PC-3 (cell line): ENCODE results near the gene RORB. TPM values are rescaled to one million over a fixed set of nuclear protein-coding genes. Genes with fewer than 3 reads are reported as not detected.

Source experiments
- ATAC-seq: fragments of 200-7000 bp; cut with Tn5 transposase; 2 replicates; pipeline ENCODE4 v1.9.1; 2020; ENCODE audit warnings: mild to moderate bottlenecking, moderate library complexity
- BruUV-seq: library from RNA; stranded (reverse); fragments of 400-500 nt; replicated peaks from 2 replicates; lab custom pipeline; 2021; lab: Mats Ljungman, UMichigan
- CTCF ChIA-PET: fragments of 300-600 bp; sonication (Branson Sonifier 250); formaldehyde crosslinking; loops from one replicate; lab custom pipeline; 2022; ENCODE audit warnings: antibody characterized with exemption; lab: Charles Lee
- POLR2A ChIA-PET: fragments of 300-600 bp; sonication (Branson Sonifier 250); formaldehyde crosslinking; loops from one replicate; lab custom pipeline; 2022; ENCODE audit warnings: antibody characterized with exemption; ENCODE audit not compliant: unreplicated experiment; lab: Charles Lee
- DNase-seq: peaks from one replicate; pipeline ENCODE4 v3.0.0-alpha.2; 2015
- H2AFZ ChIP-seq: fragments of 300-600 bp; sonication (generic); 2 replicates; pipeline ENCODE4 v1.6.0; 2016; ENCODE audit warnings: antibody characterized with exemption, low read length
- H3F3A ChIP-seq: fragments of 300-600 bp; sonication (generic); one replicate; pipeline ENCODE4 v1.6.0; 2017; ENCODE audit warnings: antibody characterized with exemption, low read length, control low read depth, mild to moderate bottlenecking; ENCODE audit not compliant: unreplicated experiment
- H3K27ac ChIP-seq: fragments of 300-600 bp; sonication (generic); 2 replicates; pipeline ENCODE4 v1.5.1; 2016; ENCODE audit warnings: mild to moderate bottlenecking, low read length
- H3K27me3 ChIP-seq: fragments of 300-600 bp; sonication (generic); 2 replicates; pipeline ENCODE4 v1.6.1; 2016; ENCODE audit warnings: low read length, mixed read lengths
- H3K36me3 ChIP-seq: fragments of 300-600 bp; sonication (generic); 2 replicates; pipeline ENCODE4 v1.6.1; 2016; ENCODE audit warnings: low read depth, mixed run types, low read length, mixed read lengths
- H3K4me1 ChIP-seq: fragments of 300-600 bp; sonication (generic); 2 replicates; pipeline ENCODE4 v1.5.1; 2016; ENCODE audit warnings: low read length; ENCODE audit not compliant: insufficient read depth
- H3K4me2 ChIP-seq: fragments of 300-600 bp; sonication (generic); 2 replicates; pipeline ENCODE4 v1.6.0; 2016; ENCODE audit warnings: low read length
- H3K4me3 ChIP-seq: fragments of 300-600 bp; sonication (generic); 2 replicates; pipeline ENCODE4 v1.5.1; 2016; ENCODE audit warnings: mild to moderate bottlenecking, low read length, mixed read lengths
- H3K79me2 ChIP-seq: fragments of 300-600 bp; sonication (generic); 2 replicates; pipeline ENCODE4 v1.6.1; 2017; ENCODE audit warnings: low read length, mixed read lengths
- H3K9ac ChIP-seq: fragments of 300-600 bp; sonication (generic); 2 replicates; pipeline ENCODE4 v1.6.0; 2016; ENCODE audit warnings: mild to moderate bottlenecking, low read length
- H3K9me2 ChIP-seq: fragments of 300-600 bp; sonication (generic); replicated peaks from 2 replicates; pipeline ENCODE4 v1.6.1; 2016; ENCODE audit warnings: mixed run types, low read length, mixed read lengths
- H3K9me3 ChIP-seq: fragments of 300-600 bp; sonication (generic); 2 replicates; pipeline ENCODE4 v1.6.1; 2016; ENCODE audit warnings: low read length, mixed read lengths
- H4K20me1 ChIP-seq: fragments of 300-600 bp; sonication (generic); 2 replicates; pipeline ENCODE4 v1.6.1; 2016; ENCODE audit warnings: low read length, mixed read lengths
- EZH2 ChIP-seq: fragments of 300-600 bp; sonication (generic); IDR thresholded peaks from one replicate; pipeline ENCODE4 v1.6.1; 2017; ENCODE audit warnings: antibody characterized with exemption, mild to moderate bottlenecking, low read length; ENCODE audit not compliant: unreplicated experiment
- EZH2phosphoT487 ChIP-seq: fragments of 300-600 bp; sonication (generic); IDR thresholded peaks from 2 replicates; pipeline ENCODE4 v1.6.1; 2018; ENCODE audit warnings: mild to moderate bottlenecking, antibody characterized with exemption, low read length, borderline replicate concordance
- intact Hi-C: fragments of 100-400 bp; cut with micrococcal nuclease; formaldehyde crosslinking; loops from 2 replicates; pipeline ENCODE4 v1.9.0; 2023
- total RNA-seq: library from RNA; depleted of rRNA; stranded (reverse); fragments of >200 nt; gene quantifications from 2 replicates; pipeline ENCODE4 v1.2.3, GENCODE V29; 2014
- TF ChIP-seq, protein P1 (sequence below): fragments of 300-600 bp; sonication (generic); conservative IDR thresholded peaks from 2 replicates; pipeline ENCODE4 v1.5.1; 2017; ENCODE audit warnings: antibody characterized with exemption, low read depth, mild to moderate bottlenecking, low read length

RORB gene
- total RNA-seq, 1 experiment from 2014 or later: not detected

DNA sequence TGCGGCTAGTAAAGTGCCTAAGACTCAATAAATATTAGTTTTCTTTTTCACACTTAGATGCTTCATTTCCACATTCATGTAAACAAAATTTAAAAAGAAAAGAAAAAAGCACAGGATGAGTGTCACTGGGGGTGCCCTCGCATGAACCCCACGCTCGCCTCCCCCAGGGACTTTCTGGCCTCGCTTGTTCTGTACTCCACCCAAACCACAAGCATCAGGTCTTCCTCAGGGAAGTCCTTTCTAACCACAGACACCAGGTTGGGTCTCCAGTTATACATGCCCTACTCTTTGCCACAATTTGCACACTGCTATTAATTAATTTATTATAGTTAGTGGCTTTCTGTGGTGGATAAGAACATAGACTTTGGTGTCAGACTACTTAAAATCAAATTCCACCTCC, 92.4 kb downstream of the RORB start:
- DNase-seq: no peak
- Histone ChIP-seq H3K27me3 (no peaks in the 10 kb centered on the region), H3K9me3 (no peaks in the 10 kb centered on the region), H3F3A (no peaks in the 10 kb centered on the region), H3K4me1 (no peaks in the 10 kb centered on the region), H3K36me3 (no peaks in the 10 kb centered on the region), H3K4me2 (no peak overlapping the region), H3K79me2 (no peaks in the 10 kb centered on the region), H3K4me3 (no peak overlapping the region), H4K20me1 (no peaks in the 10 kb centered on the region), H3K27ac (no peak overlapping the region), H3K9ac (no peak overlapping the region), H2AFZ (no peak overlapping the region), H3K9me2 (no peaks in the 10 kb centered on the region)
- no peak for ATAC-seq
- CTCF ChIA-PET: no interaction called here
- POLR2A ChIA-PET: no interaction called here
- intact Hi-C loops: no loop called here
- no TSS peak for BruUV-seq
- TF ChIP-seq EZH2: no peak
- TF ChIP-seq EZH2phosphoT487: no peak
- TF ChIP-seq, protein P1, sequence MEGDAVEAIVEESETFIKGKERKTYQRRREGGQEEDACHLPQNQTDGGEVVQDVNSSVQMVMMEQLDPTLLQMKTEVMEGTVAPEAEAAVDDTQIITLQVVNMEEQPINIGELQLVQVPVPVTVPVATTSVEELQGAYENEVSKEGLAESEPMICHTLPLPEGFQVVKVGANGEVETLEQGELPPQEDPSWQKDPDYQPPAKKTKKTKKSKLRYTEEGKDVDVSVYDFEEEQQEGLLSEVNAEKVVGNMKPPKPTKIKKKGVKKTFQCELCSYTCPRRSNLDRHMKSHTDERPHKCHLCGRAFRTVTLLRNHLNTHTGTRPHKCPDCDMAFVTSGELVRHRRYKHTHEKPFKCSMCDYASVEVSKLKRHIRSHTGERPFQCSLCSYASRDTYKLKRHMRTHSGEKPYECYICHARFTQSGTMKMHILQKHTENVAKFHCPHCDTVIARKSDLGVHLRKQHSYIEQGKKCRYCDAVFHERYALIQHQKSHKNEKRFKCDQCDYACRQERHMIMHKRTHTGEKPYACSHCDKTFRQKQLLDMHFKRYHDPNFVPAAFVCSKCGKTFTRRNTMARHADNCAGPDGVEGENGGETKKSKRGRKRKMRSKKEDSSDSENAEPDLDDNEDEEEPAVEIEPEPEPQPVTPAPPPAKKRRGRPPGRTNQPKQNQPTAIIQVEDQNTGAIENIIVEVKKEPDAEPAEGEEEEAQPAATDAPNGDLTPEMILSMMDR: no peak

- Histone ChIP-seq H3K4me2 (no peak overlapping the region), H3K9me3 (no peaks in the 10 kb centered on the region), H3K27me3 (no peaks in the 10 kb centered on the region), H3K9me2 (no peaks in the 10 kb centered on the region), H3K79me2 (no peaks in the 10 kb centered on the region), H2AFZ (no peak overlapping the region), H3K36me3 (no peaks in the 10 kb centered on the region), H4K20me1 (no peaks in the 10 kb centered on the region), H3K9ac (no peak overlapping the region), H3F3A (no peaks in the 10 kb centered on the region), H3K27ac (no peak overlapping the region), H3K4me3 (no peak overlapping the region), H3K4me1 (no peaks in the 10 kb centered on the region)
- CTCF ChIA-PET: no interaction called here
- no TSS peak for BruUV-seq
- DNase-seq (no peak), ATAC-seq (no peak)
- intact Hi-C loops: no loop called here
- POLR2A ChIA-PET: no interaction called here
- TF ChIP-seq EZH2 (no peak), EZH2phosphoT487 (no peak)
- TF ChIP-seq, protein P1: no peak
These were observed 98.2 kb downstream of the RORB start for GRCh38 chr9:74595286-74595685.

GRCh38 chr9:74598874-74599273, 101.7 kb downstream of the RORB start:
- no TSS peak for BruUV-seq
- Histone ChIP-seq H3K9me2 (no peaks in the 10 kb centered on the region), H3K79me2 (no peaks in the 10 kb centered on the region), H3K4me1 (no peaks in the 10 kb centered on the region), H3K9me3 (no peaks in the 10 kb centered on the region), H3F3A (no peaks in the 10 kb centered on the region), H3K9ac (no peak overlapping the region), H3K4me2 (no peak overlapping the region), H3K27me3 (no peaks in the 10 kb centered on the region), H3K27ac (no peak overlapping the region), H3K36me3 (no peaks in the 10 kb centered on the region), H3K4me3 (no peak overlapping the region), H2AFZ (no peak overlapping the region), H4K20me1 (no peaks in the 10 kb centered on the region)
- intact Hi-C loops: no loop called here
- DNase-seq (no peak), ATAC-seq (no peak)
- ChIA-PET POLR2A (no interaction called here), CTCF (no interaction called here)
- no peak for TF ChIP-seq EZH2
- TF ChIP-seq, protein P1: no peak
- TF ChIP-seq EZH2phosphoT487: no peak
